ENCODE measurements around the gene STUM.
"Not testable (repeated sequence)": the region's sequence is repeated elsewhere in the genome, so short reads cannot be mapped to it uniquely, and the experiment has no call there.

Gene STUM

DNA sequence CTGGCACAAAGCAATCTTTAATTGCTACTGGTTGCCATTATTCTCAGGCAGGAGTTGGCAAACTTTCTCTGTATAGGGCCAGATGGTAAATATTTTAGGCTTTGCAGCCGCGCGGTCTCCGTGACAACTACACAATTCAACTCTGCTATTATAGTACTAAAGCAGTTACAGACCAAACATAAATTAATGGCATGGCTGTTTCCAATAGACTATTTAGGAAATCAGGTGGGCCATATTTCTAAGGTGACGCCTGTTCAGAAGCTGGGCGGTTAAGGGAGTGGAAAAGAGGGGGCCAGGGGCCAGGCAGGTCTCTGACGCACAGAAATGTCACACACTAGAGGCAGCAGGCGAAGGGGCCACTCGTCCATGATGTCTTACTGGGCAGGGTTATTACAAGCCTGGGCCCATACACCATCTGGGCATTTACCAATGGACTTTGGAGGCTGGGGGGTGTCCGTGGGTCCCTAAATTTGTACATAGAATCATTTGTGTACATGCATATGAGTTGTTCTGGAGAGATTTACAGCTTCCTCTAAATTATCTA is 80.1 kb downstream of the STUM start:
- DNase-seq = peak; percentile 59

DNA sequence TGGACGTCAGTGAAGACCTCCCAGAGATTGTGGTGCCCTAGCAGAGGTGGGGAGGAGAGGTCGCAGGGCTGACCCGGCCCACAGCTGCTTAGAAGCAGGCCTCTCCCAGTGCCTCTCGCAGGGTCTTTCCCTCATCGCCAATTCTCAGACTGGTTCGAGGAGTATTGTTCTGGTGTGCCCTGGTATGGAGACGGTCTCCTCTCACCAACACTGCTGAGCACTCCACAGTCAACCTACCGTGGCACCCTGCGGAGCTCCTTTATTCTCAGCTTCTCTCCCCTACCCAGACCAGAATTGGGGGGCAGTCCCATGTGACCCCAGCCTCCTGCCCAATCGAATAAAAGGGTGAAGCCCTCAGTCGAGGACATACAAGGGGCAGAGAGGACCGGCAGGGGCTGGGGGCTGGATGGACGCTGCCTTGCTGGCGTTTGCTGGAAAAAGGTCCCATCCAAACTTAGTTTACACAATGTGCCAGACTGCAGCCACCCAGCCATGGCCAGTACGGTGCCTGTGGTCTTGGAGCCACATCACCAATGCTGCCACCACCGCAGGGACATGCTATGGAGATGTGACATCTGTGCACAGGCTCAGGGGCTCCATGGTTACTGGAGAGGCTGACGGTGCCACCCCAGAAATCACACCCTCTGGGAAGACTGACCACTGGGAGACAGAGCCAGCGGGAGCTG is 80.8 kb downstream of the STUM start:
- no peak for DNase-seq

DNA sequence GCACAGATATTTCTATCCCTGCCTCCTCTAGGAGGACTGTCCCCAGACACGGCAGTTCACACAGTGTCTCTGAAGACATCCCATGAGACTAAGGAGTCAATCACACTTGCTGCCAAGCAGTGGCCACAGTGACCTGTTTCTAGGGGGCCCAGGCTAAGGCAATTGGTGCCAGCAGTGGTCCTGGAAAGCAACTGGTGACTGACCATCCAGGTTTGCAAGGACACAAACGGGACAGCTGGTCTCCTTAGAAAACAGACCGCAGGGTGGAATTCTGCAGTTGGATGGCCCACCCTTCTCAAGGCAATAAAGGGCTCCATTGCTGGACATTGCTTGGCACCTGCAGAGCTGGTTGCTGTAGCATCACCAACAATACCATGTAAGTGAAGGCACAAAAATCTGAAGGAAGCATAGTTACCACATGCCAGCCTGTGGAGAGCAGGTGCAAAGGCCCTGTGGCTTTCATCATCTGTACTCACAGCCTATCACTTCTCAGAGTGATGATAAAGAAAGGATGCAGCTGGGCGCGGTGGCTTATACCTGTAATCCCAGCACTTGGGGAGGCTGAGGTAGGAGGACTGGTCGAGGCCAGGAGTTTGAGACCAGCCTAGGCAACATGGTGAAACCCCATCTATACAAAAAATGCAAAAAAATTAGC is 81.5 kb downstream of the STUM start:
- DNase-seq = no peak

DNA sequence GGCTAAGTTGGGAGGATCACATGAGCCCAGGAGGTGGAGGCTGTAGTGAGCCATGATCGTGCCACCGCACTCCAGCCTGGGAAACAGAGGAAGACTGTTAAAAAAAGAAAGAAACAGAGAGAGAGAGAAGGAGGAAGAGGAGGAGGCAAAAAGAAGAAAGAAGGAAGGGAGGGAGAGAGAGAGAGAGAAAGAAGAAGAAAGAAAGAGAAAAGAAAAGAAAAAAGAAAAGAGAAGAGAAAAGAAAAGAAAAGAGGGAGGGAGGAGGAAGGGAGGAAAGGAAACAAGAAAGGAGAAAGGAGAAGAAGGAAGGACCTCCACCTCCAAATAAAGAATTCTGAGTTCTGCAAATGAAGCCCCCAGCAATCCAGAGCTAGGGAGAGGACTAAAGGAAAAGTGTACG is 82.0 kb downstream of the STUM start:
- no peak for DNase-seq

DNA sequence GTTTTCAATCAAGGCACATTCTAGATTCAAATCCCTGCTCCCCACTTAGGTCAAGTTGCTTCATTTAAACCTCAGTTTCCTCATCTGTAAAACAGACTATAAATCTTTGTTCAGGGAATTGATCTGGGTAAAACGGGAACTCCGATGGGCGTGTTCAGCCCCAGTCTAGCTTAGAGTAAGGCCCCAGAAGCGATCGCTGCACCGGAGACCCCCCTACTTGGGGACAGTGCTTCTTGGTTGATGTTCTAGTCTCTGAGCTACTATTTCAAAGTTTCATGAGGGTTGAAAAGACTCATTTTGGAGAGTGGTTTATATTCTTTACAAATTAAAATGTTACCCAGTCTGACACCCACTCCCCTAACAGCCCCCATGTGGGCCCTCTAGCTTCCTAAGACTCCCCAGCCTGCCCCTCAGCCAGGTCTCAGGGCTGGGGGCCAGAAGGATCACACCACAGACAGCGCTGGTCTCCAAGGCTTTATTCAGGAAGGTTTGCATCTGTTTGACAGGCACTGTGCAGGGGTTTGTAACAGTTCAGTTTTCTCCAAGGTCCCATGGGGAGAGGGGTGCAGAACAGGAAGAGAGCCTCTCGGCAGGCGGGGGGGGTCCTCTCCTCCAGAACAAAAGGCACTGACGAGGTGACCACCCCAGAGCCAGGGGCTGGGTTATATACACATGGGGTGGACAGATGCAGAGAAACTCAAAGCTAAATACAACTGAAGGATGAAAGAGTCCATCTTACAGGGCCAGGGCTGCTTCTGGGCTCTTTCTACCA is 82.9 kb downstream of the STUM start:
- no peak for DNase-seq

DNA sequence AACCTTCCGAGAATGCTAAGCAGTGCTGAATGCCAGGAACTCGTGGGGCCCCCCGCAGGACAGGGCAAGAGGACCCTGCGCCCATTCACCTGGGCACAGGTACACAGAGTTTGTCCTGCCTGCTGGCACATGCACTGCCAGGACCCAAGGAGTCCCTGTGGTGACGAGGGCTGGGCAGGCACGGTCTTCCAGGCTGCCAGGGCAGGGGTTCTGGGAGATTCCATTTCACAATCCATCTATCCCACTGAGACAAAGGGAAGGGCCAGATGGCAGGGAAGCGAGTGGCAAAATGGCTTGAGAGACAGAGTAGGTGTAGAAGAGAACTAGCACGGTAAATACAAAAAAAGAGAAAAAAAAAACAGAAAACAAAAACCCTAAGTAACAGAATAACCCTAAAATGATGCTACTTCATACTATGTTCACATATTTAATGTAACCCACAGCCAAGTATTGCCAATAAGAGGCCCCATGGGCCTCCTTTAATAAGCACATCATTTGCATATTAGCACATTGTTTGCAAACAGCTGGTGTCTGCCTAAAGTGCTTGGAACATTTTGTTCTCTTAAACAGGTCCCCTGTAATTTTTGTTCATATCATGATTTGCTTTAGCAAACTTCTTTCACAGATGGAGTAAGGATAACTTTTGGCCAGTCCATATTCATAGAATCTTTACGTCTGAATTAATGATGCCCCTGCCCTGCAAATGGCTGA is 83.8 kb downstream of the STUM start:
- DNase-seq = no peak

DNA sequence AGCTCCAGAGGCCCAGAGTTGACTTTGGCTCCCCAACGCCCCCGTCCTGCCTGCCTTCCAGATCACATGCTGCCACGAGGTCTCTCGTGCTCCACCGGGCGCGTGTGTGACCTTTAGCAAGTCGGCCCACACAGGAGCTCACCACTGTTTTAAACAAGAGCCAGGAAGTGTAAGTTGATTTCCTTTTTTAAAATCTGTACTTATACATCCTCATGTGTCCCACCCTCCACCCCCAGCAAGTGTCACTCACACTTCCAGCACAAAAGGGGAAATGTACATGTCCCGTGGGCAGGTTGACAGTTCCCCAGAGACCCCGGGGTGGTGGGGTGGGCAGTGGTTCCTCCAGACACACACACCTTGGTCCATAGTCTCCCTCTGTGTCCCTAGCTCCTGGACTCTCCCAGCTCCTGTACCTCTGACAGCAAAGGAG is 84.4 kb downstream of the STUM start:
- DNase-seq = no peak

DNA sequence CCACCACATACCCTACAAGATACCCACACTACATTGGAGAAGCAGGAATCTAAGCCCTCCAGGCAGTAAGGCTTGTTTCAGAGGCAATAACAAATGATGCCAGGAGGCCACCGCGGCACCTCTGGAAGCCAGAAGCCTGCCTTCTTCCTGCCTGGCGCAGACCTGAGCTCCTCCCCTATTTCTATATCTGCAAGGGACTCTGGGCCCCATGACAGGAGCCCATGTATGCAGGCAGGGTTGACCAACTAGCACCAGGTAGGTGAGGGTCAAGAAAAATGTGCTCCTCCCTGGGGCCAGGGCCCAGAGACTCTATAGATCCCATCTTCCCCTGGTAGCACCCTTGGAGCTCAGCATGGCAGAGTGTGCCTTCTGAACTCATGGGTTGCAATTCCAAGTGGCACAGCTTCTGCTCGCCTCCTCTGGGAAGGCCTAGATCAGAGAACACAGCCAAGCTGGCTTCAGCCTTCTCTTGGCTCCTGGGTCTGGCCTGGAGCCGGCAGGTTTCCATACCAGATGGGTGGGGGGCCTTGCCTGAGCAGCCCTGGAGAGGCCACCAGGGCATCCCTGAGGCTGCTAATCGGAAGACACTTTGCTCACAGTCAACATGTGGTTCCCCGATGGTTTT is 85.1 kb downstream of the STUM start:
- DNase-seq = no peak

DNA sequence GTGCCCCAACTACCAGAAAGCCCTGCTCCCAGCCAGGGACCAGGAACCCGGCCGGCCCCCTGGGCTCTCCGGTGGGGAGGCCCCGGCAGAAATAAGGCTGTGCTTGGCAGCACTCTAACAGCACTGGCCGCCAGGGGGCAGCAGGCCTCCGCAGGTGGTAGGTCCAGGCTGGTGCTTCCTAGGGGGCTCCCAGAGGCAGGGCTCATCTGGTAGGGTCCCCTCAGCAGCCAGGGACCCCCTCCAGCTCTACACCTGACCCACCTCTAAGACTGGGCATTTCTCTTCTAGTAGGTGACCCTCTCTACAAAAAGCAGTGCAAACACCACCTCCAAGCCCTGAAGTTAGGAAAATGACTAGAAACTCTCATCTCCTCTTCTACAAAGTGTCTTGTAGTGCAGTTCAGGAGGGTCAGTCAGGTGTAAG is 85.6 kb downstream of the STUM start:
- no peak for DNase-seq

DNA sequence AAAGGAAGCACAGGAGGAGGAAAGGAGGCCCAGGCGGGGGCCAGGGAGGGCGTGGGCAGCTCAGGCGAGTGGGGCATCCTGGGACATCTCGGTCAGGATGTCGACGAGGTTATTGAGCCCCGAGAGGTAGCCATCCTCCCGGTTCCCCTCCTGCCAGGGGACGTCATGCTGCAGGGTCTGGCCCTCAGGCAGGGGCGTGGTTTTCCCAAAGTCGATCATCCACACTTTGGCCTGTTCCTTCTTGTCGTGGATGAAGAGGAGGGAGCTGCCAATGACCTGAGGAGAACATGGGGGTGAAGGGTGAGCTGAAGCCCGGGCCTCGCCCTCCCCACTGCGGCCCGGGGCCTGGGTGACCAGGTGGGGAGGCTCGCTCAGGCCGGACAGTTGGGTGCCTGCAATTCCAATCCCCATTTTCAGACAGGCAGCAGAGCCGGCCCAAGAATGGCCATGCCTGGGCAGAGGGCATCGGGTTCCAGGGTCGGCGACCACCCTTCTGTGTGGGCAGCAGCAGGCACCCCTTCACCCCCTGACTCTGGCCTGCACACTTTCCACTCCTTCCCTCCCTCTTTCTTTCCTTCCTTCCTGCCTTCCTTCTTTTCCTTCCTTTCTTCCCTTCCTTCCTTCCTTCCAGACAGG is 86.2 kb downstream of the STUM start:
- DNase-seq = no peak

DNA sequence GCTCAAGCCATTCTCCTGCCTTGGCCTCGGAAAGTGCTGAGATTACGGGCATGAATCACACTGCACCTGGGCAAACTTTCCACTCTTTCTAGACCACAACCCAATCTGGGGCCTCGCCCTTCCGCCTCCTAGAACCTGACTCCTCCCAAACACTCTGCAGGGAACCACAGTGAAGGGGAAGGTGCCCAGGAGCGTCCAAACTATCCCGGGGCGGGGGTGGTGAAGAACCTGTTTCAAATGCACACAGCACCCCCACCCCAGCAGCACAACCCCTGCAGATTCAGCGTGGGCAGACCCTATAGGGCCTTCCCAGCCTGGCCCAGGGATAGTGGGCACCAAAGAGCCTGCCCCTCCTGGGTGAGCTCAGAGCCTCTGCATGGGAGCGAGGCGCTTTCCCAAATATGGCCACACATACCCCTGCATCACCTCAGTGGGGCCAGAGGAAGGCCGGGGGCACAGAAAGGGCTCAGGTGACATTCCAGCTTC is 86.9 kb downstream of the STUM start:
- no peak for DNase-seq

DNA sequence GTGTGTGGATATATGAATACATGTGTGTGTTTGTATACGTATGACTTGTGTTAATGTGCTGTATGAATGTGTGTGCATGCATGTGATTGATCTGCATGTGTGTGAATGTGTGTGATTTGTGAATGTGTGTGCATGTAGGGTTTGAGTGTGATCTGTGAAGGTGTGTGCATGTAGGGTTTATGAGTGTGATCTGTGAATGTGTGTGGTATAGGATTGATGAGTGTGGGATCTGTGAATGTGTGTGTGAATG is 88.2 kb downstream of the STUM start:
- no peak for DNase-seq

DNA sequence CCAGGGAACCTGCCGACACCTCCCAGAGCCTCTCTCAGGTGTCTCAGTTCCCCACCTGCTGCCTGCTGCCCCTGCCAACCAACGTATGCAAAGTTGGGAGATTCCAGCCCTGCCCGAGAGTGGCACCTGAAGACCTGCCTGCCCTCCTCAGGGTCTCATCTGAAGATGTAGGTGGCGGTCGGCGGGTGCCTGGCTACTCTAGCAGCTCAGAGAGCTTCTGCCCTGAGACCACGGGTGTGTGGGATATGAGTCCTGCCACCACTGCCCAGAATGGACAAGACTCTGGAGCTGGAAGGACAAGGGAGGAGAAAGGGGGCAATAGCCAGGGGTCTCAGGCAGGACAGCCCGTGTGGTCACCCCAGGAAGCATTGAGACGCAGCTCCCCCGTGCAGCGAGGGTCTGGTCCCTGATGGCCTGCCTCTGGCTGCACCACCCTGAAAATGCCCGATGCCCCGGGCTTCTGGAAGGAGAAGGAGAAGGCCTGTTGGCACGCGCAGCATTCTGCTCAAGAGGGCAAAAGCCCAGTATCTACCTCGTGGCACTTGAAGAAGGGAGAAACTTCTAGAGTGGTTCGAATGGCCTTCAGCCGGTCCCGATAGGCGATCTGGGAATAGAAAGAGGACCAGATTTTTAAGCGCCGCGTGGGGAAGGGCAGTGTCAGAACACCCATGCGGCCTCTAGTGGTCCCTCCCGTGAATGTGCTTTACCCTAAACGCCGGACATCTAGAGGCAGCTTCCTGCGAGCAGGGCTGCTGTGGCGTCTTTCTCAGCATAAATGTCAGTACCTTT is 88.8 kb downstream of the STUM start:
- DNase-seq = no peak

DNA sequence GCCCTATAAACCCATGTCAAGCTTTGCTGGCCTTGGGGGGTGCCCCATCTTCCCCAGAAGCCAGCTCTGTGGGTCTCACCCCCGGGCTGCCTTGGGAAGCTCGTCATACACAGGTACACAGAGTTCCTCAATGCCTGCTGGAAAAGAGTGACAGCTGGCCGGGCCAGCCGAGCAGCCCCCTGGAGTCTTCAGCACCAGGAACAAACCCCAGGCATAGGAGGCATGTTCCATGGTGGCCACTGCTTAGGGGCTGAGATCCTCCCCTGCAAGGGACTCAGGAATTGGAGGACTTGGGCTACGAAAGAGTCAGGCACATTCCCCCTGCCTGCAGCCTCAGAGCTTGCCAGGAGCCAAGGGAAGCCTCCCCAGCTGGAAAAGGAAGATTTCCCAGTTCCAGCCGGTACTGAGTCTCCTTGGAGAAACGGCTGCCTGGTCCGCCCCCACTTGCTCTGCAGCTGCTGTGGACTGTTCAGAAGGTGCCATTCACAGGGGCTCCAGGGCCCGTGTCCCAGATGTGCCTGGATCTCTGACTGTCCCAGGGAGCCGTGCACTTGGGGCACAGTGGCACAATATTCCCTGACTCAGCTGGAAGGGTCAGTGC is 89.5 kb downstream of the STUM start:
- DNase-seq = no peak

DNA sequence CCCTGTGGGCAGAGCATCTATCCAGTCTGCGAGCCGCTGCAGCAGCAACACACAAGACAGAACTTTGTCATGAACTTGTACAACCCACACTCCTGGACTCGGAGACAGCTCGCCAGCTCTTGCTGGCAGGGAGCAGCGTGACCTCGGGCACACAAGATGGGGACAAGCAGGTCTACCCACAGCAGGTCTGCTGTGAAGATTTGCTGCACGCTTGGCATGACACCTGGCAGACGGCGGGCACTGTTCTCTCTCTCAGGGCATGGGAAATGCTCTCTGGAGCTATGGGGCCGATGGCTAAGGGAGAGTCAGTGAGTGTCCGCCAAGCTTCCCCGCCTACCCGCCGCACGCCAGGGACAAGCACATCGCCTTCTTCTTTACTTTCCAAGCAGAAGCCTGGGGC is 90.0 kb downstream of the STUM start:
- no peak for DNase-seq

DNA sequence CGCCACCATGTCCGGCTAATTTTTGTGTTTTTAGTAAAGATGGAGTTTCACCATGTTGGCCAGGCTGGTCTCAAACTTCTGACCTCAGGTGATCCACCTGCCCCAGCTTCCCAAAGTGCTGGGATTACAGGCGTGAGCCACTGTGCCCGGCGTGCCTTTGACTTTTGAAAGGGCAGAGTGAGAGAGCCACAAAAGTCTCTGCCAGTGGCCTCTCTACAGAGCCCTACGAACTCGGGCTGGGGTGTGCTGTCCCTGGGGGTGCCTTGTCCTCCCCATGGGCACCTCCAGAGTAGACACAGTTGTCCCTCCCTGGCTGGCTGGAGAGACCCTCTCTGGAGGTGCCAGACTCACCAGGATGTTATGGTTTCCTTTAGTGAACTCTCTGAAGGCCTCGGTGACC is 90.6 kb downstream of the STUM start:
- not testable (repeated sequence) for DNase-seq

DNA sequence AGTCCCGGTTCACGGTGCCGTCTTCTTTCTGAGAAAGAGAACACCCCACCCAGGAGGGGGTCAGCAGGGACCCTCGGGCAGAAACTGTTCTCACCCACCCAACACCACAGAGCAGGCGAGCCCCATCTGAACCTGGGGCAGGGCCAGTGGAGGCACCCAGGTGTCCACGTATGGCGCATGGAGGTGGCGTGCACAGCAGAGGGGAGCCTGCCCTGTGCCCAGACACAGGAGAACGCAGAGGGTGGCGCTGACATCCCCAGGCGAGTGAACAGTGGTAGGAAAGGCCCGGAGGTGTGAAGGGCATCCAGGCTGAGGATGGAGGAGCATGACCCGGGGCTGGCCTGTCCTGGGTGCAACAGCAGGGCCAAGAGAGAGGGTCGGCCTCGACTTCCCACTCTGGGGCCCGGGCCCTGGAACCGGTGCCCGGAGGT is 91.1 kb downstream of the STUM start:
- DNase-seq = no peak

DNA sequence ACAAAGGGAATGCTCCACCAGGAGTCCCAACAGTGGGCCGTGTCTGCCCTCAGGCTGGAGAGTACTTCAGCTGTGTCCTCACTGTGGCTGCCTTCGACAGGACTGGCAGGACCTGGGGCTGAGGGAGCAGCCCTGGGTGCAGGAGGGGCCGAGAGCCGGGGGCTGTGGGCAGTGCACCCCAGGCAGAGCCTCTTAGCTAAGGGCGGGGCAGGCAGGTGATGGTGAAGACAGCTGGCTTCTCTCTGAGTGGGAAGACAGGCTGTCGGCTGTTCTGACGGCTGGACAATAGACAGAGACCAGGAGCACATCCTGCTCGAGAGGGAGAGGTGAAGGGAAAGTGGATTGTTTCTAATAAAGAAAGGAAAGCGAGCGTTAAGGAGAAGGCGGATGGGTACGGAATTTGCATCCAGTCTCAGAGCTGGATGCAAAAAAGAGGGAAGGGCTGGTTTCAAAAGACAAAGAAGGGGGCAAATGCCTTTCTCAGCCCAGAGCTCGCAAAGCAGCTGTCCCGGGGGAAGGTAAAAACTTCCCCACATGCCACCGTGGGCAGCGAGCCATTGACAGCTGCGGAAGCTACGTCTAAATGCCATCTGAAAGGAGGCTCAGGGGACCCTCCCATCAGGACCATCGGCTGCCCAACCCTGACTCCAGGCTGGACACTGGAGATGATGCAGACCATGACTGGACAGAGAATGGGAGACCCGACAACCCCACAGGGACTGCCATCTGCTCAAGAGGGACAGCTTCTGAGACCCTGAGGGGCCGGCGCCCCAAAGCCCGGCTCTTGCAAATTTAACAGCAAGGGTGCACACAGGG is 92.0 kb downstream of the STUM start:
- no peak for DNase-seq

DNA sequence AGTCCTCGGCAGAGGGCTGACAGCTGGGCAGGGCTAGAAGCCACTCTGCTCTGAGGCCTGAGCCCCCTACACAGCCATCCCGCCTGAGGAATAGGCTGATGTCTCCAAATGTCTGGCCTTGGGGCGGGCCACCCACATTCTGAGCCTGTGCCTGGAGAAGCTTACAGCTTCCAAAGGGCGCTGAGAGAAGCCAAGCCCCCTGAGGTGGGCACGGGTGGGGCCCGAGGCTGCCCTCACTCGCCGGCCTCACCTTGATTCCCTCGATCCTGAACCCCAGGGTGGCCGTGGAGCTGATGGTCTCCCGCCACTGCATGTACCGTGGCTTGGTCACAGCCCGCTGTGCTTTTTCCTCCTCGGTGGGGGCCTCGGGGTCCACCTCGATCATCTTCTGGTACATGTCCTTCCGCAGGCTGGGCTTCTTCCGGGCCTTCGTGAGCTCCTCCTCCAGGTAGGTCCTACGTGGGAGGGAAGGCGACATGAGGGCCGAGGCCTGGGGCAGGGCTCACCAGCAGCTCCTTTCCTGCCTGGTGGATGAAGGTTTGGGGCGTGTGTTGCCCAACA is 93.2 kb downstream of the STUM start:
- DNase-seq = no peak

DNA sequence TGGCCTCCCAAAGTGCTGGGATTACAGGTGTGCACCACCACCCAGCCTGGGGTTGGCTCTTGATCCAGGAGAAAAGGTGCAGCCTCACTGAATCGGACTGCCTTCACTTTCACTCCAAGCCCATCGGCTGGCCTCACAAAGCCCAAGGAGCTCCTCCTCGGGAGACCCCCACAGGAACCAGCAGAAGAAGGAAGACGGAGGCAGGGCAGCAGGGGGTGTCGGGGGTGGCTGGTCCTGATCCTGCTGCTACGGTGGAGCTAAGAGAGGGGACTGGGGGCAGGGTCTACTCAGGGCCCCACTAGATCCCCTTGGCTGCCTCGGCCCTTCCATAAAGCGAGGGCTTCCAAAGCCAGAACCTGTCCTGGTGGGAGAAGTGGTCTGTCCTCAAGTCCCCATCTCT is 93.9 kb downstream of the STUM start:
- DNase-seq = no peak
